NCI-H1092 (cell line): ENCODE data around the gene ANXA1.

Experiments
- DNase-seq: peaks from one replicate; lab custom pipeline; 2025; lab: John Stamatoyannopoulos, UW

Gene ANXA1

DNA sequence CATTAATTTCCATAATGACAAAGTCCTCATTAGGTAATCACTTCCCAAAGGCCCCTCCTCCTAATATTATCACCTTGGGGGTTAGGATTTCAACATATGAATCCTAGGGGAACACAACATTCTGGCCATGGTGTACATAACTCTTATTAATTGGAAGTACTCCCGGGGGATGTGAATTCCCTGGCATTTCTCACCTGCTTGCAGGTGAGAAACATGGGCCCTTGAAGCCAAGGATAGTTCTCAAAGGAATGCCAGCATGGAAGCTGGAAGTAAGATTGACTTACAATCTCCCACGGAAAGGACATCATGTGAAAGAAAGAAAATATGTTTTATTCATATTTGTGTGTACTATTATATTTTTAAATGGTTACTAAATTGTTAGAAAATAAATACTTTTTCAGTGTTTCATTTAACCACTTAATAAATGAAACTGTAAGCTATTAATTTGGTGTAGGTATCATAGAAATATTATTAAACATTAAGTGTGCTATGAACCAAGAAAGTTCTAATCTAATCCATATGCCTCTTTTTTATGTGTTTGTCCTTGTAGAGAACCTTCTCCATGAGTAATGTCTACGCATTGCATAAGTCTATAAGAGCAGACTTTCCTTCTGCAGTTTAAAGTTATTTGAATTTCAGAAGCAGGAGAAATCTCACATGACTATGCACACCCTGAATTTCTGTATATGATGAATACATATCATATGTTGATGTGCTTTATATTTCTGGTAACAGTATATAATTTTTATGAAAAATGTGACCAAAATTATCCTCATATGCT lies 59.4 kb downstream of the ANXA1 start:
- no peak for DNase-seq

DNA sequence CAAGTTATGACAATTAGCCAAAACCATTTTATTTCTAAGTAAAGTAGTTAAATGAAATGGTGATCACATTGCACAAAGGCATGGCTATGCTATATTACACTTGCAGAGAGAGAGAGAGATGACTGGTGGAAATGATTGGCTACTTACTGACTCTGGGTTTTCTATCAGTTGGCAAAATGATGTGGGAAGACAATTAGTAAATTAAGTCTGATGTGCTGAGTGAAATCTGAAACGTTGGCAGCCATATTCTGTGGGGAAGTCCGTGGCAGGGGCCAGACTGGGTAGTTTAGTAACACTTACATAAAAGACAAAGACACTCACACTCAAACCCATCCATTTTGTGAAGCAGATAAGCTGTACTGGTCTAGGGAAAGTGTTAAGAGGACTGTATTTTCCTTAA lies 61.6 kb downstream of the ANXA1 start:
- DNase-seq, result no peak

- no peak for DNase-seq
Measured at GRCh38 chr9:73215249-73215648, 63.6 kb downstream of the ANXA1 start.

DNA sequence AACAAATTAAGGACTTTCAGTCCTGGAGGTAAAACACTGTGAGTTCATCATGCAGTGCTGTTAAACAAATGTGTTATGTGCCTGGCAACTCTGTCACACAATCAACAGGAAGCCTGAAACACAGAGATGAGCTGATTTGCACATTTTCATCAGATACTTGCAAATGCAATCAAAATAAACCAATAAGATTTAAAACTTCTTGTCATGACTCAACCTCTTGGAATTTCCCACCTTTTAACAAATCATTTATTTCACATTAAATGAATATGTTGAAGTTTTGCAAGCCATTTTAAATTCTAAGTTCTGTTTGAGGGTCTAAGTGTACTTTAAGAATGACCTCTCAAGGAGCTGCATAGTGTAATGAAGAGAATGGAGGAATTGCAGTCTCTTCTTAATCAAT lies 64.4 kb downstream of the ANXA1 start:
- DNase-seq, result no peak
